ENCODE measurements around the gene UVSSA. TPM values are rescaled to one million over a fixed set of nuclear protein-coding genes. Genes with fewer than 3 reads are reported as not detected.
"Not testable (repeated sequence)": the region's sequence is repeated elsewhere in the genome, so short reads cannot be mapped to it uniquely, and the experiment has no call there.

Gene UVSSA
- total RNA-seq, 1 experiment from 2014 or later: 5.8 TPM

DNA sequence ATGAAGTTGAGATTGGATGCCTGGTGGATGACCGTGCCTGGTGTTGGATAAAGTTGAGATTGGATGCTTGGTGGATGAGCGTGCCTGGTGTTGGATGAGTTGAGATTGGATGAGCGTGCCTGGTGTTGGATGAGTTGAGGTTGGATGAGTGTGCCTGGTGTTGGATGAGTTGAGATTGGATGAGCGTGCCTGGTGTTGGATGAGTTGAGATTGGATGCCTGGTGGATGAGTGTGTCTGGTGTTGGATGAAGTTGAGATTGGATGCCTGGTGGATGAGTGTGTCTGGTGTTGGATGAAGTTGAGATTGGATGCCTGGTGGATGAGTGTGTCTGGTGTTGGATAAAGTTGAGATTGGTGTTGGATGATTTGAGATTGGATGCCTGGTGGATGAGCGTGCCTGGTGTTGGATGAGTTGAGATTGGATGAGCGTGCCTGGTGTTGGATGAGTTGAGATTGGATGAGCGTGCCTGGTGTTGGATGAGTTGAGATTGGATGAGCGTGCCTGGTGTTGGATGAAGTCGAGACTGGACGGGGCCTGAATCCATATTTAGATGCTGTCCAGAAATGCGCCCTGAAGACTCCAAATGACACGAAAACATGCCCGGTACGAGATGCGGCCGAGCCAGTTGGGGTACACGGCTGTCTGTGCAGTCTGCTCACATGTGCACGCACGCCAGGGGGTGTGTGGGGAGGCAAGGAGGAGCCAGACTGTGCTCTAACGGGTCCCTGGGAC lies 22.4 kb upstream of the UVSSA start:
- not testable (repeated sequence) for H3K4me3 ChIP-seq; H3K4me1 ChIP-seq; H3K27me3 ChIP-seq; DNase-seq; H3K9me3 ChIP-seq (replicated peaks); H3K27ac ChIP-seq
- H3K36me3 ChIP-seq: peaks cover 15% of the 10 kb centered on the region

- DNase-seq: no peak
- H3K4me1 ChIP-seq: no peaks in the 10 kb centered on the region
- H3K36me3 ChIP-seq: peaks cover 16% of the 10 kb centered on the region
- no peaks in the 10 kb centered on the region for H3K9me3 ChIP-seq (replicated peaks)
- H3K27ac ChIP-seq: no peak overlapping the region
- H3K4me3 ChIP-seq: no peak overlapping the region
- no peaks in the 10 kb centered on the region for H3K27me3 ChIP-seq
Observed at GRCh38 chr4:1325176-1325480, 21.9 kb upstream of the UVSSA start.

DNA sequence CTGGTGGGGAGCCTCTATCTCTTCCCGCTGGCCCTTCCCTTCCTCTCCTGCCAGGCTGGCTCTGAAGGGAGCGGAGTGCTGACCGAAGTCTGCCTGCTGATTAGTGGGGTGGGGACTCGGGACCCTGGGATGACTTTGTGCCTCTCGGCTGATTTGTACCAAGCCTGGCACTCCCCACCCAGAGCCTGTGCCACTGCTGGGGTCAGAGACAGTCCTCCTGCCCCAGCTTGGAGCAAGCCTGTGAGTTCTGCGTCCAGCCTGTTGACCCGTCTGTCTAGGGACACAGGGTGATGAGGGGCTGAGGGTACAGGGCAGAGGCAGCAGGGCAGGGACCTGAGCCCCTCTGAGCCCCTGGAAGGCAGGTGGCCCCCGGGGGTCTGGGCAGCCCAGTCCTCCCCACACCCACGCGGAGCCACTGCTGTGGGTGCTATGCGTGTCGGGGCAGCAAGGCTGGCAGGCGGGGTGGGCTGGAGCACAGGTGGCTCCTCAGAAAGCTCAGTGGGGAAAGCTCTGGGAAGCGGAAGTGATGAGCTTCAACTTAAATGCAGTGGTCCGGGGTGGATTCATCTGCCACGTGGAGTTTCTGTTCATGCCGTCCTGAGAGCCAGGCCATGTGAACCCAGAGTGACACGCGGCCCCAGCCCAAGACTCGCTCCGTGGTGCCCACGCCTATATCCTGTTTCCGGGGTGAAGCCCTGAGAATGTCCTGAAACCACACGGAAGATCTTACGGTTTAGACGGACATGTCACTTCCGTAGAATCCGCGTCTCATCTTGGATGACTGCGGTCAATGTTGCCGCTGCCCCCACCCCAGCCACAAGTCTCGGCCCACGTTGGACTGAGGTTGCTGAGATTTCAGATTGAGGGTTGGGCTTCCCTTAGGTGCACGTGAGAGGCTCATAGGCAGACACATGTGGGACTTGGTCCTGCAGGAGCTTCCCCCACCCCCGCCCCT lies 21.1 kb upstream of the UVSSA start:
- Histone ChIP-seq H3K27ac (no peak overlapping the region), H3K36me3 (peaks cover 17% of the 10 kb centered on the region), H3K4me1 (no peaks in the 10 kb centered on the region), H3K4me3 (no peak overlapping the region), H3K27me3 (no peaks in the 10 kb centered on the region), H3K9me3 (replicated peaks) (no peaks in the 10 kb centered on the region)
- DNase-seq: no peak

GRCh38 chr4:1326751-1327525 lies 20.1 kb upstream of the UVSSA start:
- peaks cover 17% of the 10 kb centered on the region for H3K36me3 ChIP-seq
- H3K27ac ChIP-seq: no peak overlapping the region
- H3K9me3 ChIP-seq (replicated peaks): no peaks in the 10 kb centered on the region

DNA sequence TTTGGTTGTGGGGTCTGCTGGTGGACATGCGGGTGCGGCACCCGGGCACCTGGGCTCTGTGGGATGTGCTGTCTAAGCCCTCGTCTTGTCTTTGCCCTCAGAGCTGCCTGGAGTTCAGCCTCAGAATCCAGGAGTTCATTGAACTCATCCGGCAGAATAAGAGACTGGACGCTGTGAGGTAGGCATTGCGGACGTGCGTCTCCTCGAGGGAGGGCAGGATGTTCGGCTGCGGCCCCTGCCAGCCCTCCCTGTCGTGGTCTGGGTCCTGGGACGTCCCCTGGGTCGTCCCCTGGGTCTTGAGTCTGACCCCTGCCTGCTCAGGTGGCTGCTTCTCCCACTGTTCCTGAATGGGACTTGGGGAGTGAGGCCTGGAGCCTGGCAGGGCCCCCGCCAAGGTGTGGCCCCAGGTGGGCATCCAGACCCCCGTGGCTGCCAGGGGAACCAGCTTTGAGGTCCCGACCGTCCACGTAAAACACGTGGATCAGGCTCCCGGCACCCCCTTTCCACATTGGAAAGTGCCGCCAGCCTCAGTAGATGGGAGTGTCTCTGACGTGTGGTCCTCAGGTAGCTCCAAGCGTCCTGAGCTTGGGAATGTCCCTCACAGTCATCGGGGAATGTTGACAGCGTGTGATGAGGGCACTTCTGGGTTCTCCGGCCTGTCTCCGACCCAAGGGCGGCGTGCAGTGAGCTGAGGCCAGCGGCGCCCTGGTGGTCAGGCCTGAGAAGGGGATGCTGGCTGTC lies 19.3 kb upstream of the UVSSA start:
- H3K27ac ChIP-seq: no peak overlapping the region
- no peak for DNase-seq
- peaks cover 10% of the 10 kb centered on the region for H3K36me3 ChIP-seq
- H3K27me3 ChIP-seq: no peaks in the 10 kb centered on the region
- no peaks in the 10 kb centered on the region for H3K9me3 ChIP-seq (replicated peaks)
- no peak overlapping the region for H3K4me3 ChIP-seq
- H3K4me1 ChIP-seq: no peaks in the 10 kb centered on the region

More at GRCh38 chr4:1326751-1327525, 20.1 kb upstream of the UVSSA start:
- Histone ChIP-seq H3K4me3 (no peak overlapping the region), H3K4me1 (no peaks in the 10 kb centered on the region), H3K27me3 (no peaks in the 10 kb centered on the region)
- DNase-seq: no peak

GRCh38 chr4:1328267-1329155 lies 18.5 kb upstream of the UVSSA start:
- Histone ChIP-seq H3K27ac (no peak overlapping the region), H3K4me3 (no peak overlapping the region), H3K27me3 (no peaks in the 10 kb centered on the region), H3K4me1 (no peaks in the 10 kb centered on the region), H3K36me3 (peaks cover 3% of the 10 kb centered on the region; the same call in 1 of the 2 replicates), H3K9me3 (replicated peaks) (no peaks in the 10 kb centered on the region)
- no peak for DNase-seq

DNA sequence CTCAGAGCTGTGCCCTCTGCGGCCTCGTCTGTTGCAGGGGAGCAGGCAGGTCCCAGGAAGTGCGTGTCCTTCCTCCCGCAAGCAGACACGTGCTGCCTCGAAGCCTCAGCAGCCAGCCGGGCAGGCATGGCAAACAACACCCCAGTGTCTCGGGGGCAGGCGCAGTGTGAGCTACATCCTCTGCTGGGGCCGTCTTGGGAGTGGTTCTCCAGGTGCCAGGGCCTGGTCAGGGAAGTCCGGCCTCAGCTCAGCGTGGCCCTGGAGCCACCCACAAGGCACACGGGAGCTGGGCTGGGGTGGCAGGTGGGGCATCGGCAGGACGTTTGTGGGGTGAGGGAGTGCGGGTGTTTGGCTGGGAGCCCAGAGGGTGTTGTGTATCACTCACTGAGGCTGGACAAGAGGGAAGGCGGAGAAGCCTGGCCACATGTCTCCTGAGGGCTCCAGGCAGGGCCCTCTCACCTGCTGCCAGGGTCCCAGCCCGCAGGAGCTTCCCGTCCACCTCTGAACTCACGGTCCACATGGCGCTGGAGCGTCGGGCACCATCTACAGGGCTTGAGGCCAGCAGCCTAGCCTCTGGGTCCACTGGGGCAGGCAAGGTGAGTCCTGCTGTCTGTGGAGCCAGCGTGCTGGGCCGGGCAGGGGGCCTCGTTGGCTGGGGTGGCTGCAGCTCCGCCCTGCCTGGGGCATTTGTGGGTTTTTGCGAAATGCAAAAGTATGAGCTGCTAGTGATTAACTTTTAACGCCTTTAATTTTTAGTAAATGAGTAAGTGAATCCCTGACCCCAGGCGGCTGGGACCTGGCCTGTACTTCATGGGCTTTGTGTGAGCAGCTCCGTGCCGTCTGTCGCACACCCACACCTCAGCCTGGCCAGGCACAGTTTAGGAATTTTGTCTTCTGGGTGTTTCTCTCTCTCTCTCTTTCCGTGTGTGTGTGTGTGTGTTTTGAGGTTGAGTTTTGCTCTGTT lies 17.3 kb upstream of the UVSSA start:
- peak in 1 of 2 experiments; percentile 30 for DNase-seq
- no peak overlapping the region for H3K4me3 ChIP-seq
- H3K4me1 ChIP-seq: no peaks in the 10 kb centered on the region
- H3K36me3 ChIP-seq: peaks cover 8% of the 10 kb centered on the region
- H3K27ac ChIP-seq: no peak overlapping the region
- no peaks in the 10 kb centered on the region for H3K9me3 ChIP-seq (replicated peaks)
- no peaks in the 10 kb centered on the region for H3K27me3 ChIP-seq

DNA sequence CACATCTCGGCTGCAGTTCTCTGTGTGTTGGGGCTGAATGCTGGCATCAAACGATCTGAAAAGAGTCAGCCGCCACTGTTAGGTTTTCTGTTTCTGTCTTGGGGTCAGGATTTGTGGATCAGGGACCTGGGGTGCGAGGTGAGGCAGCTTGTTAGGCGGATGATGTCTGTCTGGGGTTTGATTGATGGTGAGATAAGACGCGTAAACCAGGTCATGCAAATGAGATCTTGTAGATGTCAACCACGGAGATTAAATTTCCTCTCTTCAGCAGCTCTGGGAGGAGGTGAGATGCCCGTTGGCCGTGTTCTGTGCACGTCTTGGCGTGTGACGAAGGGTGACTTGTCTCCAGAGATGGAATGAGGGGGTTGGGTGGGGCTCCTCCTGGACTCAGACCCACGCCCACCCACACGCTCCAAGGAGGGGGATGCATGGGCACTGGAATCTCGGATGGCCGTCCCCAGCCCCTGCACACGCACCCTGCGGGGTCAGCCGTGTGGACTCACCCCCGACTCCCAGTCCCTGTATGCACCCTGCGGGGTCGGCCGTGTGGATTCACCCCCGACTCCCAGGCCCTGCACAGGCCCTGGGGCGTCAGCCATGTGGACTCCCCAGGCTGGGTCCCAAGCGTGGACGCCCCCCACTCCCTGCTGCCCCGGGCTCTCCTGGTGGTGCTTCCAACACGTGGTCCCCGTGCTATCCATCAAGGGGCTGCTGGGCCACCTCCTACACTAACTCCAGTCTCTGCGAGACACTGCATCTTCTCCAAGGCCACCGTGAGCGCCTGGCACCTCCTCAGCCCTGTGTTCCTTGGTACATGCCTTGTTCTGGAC lies 16.0 kb upstream of the UVSSA start:
- Histone ChIP-seq H3K4me1 (no peaks in the 10 kb centered on the region), H3K27ac (no peak overlapping the region), H3K4me3 (no peak overlapping the region), H3K36me3 (peaks cover 14% of the 10 kb centered on the region), H3K27me3 (no peaks in the 10 kb centered on the region), H3K9me3 (replicated peaks) (no peaks in the 10 kb centered on the region)
- no peak for DNase-seq

GRCh38 chr4:1331591-1332353 lies 15.2 kb upstream of the UVSSA start:
- H3K9me3 ChIP-seq (replicated peaks): no peaks in the 10 kb centered on the region
- H3K27ac ChIP-seq: no peak overlapping the region
- no peak overlapping the region for H3K4me3 ChIP-seq
- DNase-seq: no peak
- no peaks in the 10 kb centered on the region for H3K27me3 ChIP-seq
- no peaks in the 10 kb centered on the region for H3K4me1 ChIP-seq
- peaks cover 22% of the 10 kb centered on the region for H3K36me3 ChIP-seq

DNA sequence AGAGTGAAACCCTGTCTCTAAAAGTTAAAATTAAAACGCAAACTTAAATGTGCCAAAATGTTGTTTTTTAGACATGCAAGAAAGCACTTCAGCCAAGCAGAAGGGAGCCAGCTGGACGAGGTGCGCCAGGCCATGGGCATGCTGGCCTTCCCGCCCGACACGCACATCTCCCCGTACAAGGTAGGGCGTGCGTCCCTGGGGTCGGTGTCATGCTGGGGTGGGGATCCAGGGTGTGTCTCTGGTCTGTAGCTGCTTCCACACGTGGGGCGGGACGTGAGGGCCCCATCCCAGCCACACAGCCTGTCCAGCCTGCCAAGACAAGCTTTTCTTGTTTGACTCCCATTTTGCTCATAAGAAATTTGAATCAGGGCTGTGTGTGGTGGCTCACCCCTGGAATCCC lies 14.3 kb upstream of the UVSSA start:
- Histone ChIP-seq H3K27ac (no peak overlapping the region), H3K9me3 (replicated peaks) (no peaks in the 10 kb centered on the region), H3K4me3 (no peak overlapping the region), H3K4me1 (no peaks in the 10 kb centered on the region), H3K36me3 (peaks cover 31% of the 10 kb centered on the region), H3K27me3 (no peaks in the 10 kb centered on the region)
- DNase-seq: no peak

DNA sequence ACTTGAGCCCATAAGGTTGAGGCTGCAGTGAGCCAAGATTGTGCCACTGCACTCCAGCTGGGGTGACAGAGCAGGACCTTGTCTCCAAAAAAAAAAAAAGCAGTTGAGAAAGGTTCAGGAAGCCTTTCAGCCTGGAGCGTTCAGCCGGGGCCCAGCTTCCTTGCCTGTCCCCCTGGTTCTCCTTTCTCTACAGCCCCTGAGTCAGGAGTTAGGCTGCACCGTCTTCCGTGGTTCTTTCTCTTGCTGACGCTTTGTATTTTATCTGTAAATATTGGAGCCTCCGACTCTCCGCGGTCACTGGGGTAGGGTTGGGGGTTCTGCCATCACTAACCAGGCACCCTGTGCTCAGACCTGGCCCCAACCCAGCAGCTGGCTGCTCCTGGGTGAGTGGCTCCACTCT lies 13.8 kb upstream of the UVSSA start:
- Histone ChIP-seq H3K9me3 (replicated peaks) (no peaks in the 10 kb centered on the region), H3K27me3 (no peaks in the 10 kb centered on the region), H3K4me1 (no peaks in the 10 kb centered on the region), H3K4me3 (no peak overlapping the region), H3K27ac (no peak overlapping the region), H3K36me3 (peaks cover 35% of the 10 kb centered on the region)
- no peak for DNase-seq
